Activated CD8-positive, alpha-beta T cell treated with anti-CD3 and anti-CD28 coated beads, Interleukin-2, amount 10 ng/mL, durations not matched to agents 7 days and 5 days (primary cell): ENCODE data around the gene MICALL2. TPM values are rescaled to one million over a fixed set of nuclear protein-coding genes. Genes with fewer than 3 reads are reported as not detected.
"Not testable (repeated sequence)": the region's sequence is repeated elsewhere in the genome, so short reads cannot be mapped to it uniquely, and the experiment has no call there.

Experiments used
- ATAC-seq: fragments of 150-1000 bp; cut with Tn5 transposase; one replicate; pipeline ENCODE4 v1.10.0; 2021; ENCODE audit warnings: moderate library complexity
- CTCF ChIA-PET: fragments of 350-600 bp; sonication (Branson Sonifier 250); formaldehyde crosslinking; loops from one replicate; lab custom pipeline; 2021; ENCODE audit warnings: antibody characterized with exemption; lab: Charles Lee
- POLR2A ChIA-PET: fragments of 350-600 bp; sonication (Branson Sonifier 250); formaldehyde crosslinking; loops from one replicate; lab custom pipeline; 2021; ENCODE audit warnings: antibody characterized with exemption; lab: Charles Lee
- DNase-seq: peaks from one replicate; pipeline ENCODE4 v3.0.0-alpha.2; 2020
- H3K27ac Mint-ChIP-seq: one replicate; pipeline ENCODE4 v1.8.0; 2021; ENCODE audit warnings: mild to moderate bottlenecking, mixed read lengths
- H3K27me3 Mint-ChIP-seq: one replicate; pipeline ENCODE4 v1.8.0; 2021; ENCODE audit warnings: low read depth, mixed read lengths
- H3K36me3 Mint-ChIP-seq: one replicate; pipeline ENCODE4 v1.8.0; 2021; ENCODE audit warnings: low read depth, mixed read lengths
- H3K4me1 Mint-ChIP-seq: one replicate; pipeline ENCODE4 v1.8.0; 2021; ENCODE audit warnings: low read depth, mixed read lengths
- H3K4me3 Mint-ChIP-seq: one replicate; pipeline ENCODE4 v1.8.0; 2021; ENCODE audit warnings: mild to moderate bottlenecking, mixed read lengths
- H3K9me3 Mint-ChIP-seq: one replicate; pipeline ENCODE4 v1.8.0; 2022; ENCODE audit warnings: mixed read lengths; ENCODE audit not compliant: insufficient read depth
- total RNA-seq, 2 experiments: library from RNA; stranded (reverse); gene quantifications; one replicate each; pipeline ENCODE4 v1.2.3, GENCODE V29; 2021

The MICALL2 gene
- total RNA-seq, 2 experiments from 2014 or later = 1.9 to 2.2 TPM

- CTCF ChIA-PET, H3K36me3 Mint-ChIP-seq, H3K4me3 Mint-ChIP-seq, ATAC-seq, H3K9me3 Mint-ChIP-seq, H3K27me3 Mint-ChIP-seq, POLR2A ChIA-PET, DNase-seq, H3K27ac Mint-ChIP-seq, H3K4me1 Mint-ChIP-seq: not testable (repeated sequence)
Observed at GRCh38 chr7:1443587-1444200, 15.6 kb downstream of the MICALL2 start.

GRCh38 chr7:1442355-1443124, 16.7 kb downstream of the MICALL2 start:
- H3K4me1 Mint-ChIP-seq = no peaks in the 10 kb centered on the region
- no peak for DNase-seq
- H3K4me3 Mint-ChIP-seq = no peak overlapping the region
- POLR2A ChIA-PET = no interaction called here
- H3K27me3 Mint-ChIP-seq = no peaks in the 10 kb centered on the region
- no peak for ATAC-seq
- H3K36me3 Mint-ChIP-seq = no peaks in the 10 kb centered on the region
- H3K27ac Mint-ChIP-seq = no peak overlapping the region
- CTCF ChIA-PET = no interaction called here
- H3K9me3 Mint-ChIP-seq = no peaks in the 10 kb centered on the region

GRCh38 chr7:1441615-1442354, 17.5 kb downstream of the MICALL2 start:
- ATAC-seq (no peak), DNase-seq (no peak)
- H3K9me3 Mint-ChIP-seq = no peaks in the 10 kb centered on the region
- ChIA-PET POLR2A (no interaction called here), CTCF (interaction anchor here (1.3 kb wide), 1 partner anchor 9 kb away, joined by 5 read pairs; no protein-coding TSS in a partner anchor)
- H3K27ac Mint-ChIP-seq = no peak overlapping the region
- H3K4me1 Mint-ChIP-seq = no peaks in the 10 kb centered on the region
- no peaks in the 10 kb centered on the region for H3K27me3 Mint-ChIP-seq
- no peak overlapping the region for H3K4me3 Mint-ChIP-seq
- H3K36me3 Mint-ChIP-seq = no peaks in the 10 kb centered on the region

GRCh38 chr7:1440620-1441019, 18.6 kb downstream of the MICALL2 start:
- Mint-ChIP-seq H3K27me3 (no peaks in the 10 kb centered on the region), H3K9me3 (no peaks in the 10 kb centered on the region), H3K36me3 (no peaks in the 10 kb centered on the region), H3K4me3 (no peak overlapping the region), H3K4me1 (no peaks in the 10 kb centered on the region), H3K27ac (no peak overlapping the region)
- DNase-seq = no peak
- no peak for ATAC-seq
- ChIA-PET POLR2A (no interaction called here), CTCF (interaction anchor here (1.3 kb wide), 1 partner anchor 8 kb away, joined by 5 read pairs; no protein-coding TSS in a partner anchor)

GRCh38 chr7:1439373-1440363, 19.6 kb downstream of the MICALL2 start:
- no peak overlapping the region for H3K27ac Mint-ChIP-seq
- H3K36me3 Mint-ChIP-seq = no peaks in the 10 kb centered on the region
- CTCF ChIA-PET = no interaction called here

GRCh38 chr7:1438821-1439220, 20.4 kb downstream of the MICALL2 start:
- Mint-ChIP-seq H3K4me3 (no peak overlapping the region), H3K4me1 (no peaks in the 10 kb centered on the region), H3K36me3 (no peaks in the 10 kb centered on the region), H3K9me3 (no peaks in the 10 kb centered on the region), H3K27me3 (no peaks in the 10 kb centered on the region), H3K27ac (no peak overlapping the region)
- ATAC-seq (no peak), DNase-seq (no peak)
- CTCF ChIA-PET = no interaction called here
- POLR2A ChIA-PET = no interaction called here

More at GRCh38 chr7:1439373-1440363, 19.6 kb downstream of the MICALL2 start:
- POLR2A ChIA-PET = no interaction called here
- Mint-ChIP-seq H3K27me3 (no peaks in the 10 kb centered on the region), H3K9me3 (no peaks in the 10 kb centered on the region), H3K4me1 (no peaks in the 10 kb centered on the region), H3K4me3 (no peak overlapping the region)
- DNase-seq (no peak), ATAC-seq (no peak)

- Mint-ChIP-seq H3K27ac (no peak overlapping the region), H3K4me1 (no peaks in the 10 kb centered on the region), H3K4me3 (no peak overlapping the region), H3K36me3 (no peaks in the 10 kb centered on the region), H3K27me3 (no peaks in the 10 kb centered on the region), H3K9me3 (no peaks in the 10 kb centered on the region)
- DNase-seq = no peak
- no peak for ATAC-seq
- POLR2A ChIA-PET = no interaction called here
- CTCF ChIA-PET = interaction anchor here (1.0 kb wide), 1 partner anchor 21 kb away, joined by 3 read pairs; no protein-coding TSS in a partner anchor
Observed at GRCh38 chr7:1438208-1438607, 21.1 kb downstream of the MICALL2 start.

- H3K9me3 Mint-ChIP-seq = no peaks in the 10 kb centered on the region
- H3K4me3 Mint-ChIP-seq = no peak overlapping the region
- ATAC-seq (no peak), DNase-seq (no peak)
- peaks cover 1% of the 10 kb centered on the region for H3K27me3 Mint-ChIP-seq
- H3K36me3 Mint-ChIP-seq = no peaks in the 10 kb centered on the region
- ChIA-PET POLR2A (no interaction called here), CTCF (interaction anchor here (1.0 kb wide), 1 partner anchor 20 kb away, joined by 3 read pairs; no protein-coding TSS in a partner anchor)
- no peak overlapping the region for H3K27ac Mint-ChIP-seq
- peaks cover 4% of the 10 kb centered on the region for H3K4me1 Mint-ChIP-seq
Observed at GRCh38 chr7:1437155-1437880, 22.0 kb downstream of the MICALL2 start.

GRCh38 chr7:1436608-1437007, 22.7 kb downstream of the MICALL2 start:
- ChIA-PET POLR2A (no interaction called here), CTCF (no interaction called here)
- no peak overlapping the region for H3K4me3 Mint-ChIP-seq
- H3K36me3 Mint-ChIP-seq = no peaks in the 10 kb centered on the region
- DNase-seq = no peak
- ATAC-seq = no peak
- H3K4me1 Mint-ChIP-seq = peaks cover 4% of the 10 kb centered on the region
- peaks cover 2% of the 10 kb centered on the region for H3K27me3 Mint-ChIP-seq
- no peaks in the 10 kb centered on the region for H3K9me3 Mint-ChIP-seq
- no peak overlapping the region for H3K27ac Mint-ChIP-seq

GRCh38 chr7:1434891-1435670, 24.2 kb downstream of the MICALL2 start:
- H3K27ac Mint-ChIP-seq = no peak overlapping the region
- DNase-seq = no peak
- POLR2A ChIA-PET = no interaction called here
- H3K9me3 Mint-ChIP-seq = no peaks in the 10 kb centered on the region
- no peak for ATAC-seq
- H3K36me3 Mint-ChIP-seq = no peaks in the 10 kb centered on the region
- H3K4me1 Mint-ChIP-seq = peaks cover 4% of the 10 kb centered on the region
- H3K27me3 Mint-ChIP-seq = peaks cover 4% of the 10 kb centered on the region
- no peak overlapping the region for H3K4me3 Mint-ChIP-seq
- CTCF ChIA-PET = no interaction called here
